IgD-negative memory B cell (primary cell): ENCODE measurements around the gene C6orf58. TPM values are rescaled to one million over a fixed set of nuclear protein-coding genes. Genes with fewer than 3 reads are reported as not detected.
"Not testable (repeated sequence)": the region's sequence is repeated elsewhere in the genome, so short reads cannot be mapped to it uniquely, and the experiment has no call there.

Experiments used
- H3K27ac Mint-ChIP-seq, 3 donors: one replicate each; pipeline ENCODE4 v1.8.0; 2020 to 2022; ENCODE audit warnings: mild to moderate bottlenecking in 3 of 3, mixed read lengths in 3 of 3, moderate library complexity in 1 of 3
- H3K27me3 Mint-ChIP-seq: one replicate; pipeline ENCODE4 v1.8.0; 2021; ENCODE audit warnings: mixed read lengths
- H3K36me3 Mint-ChIP-seq: one replicate; pipeline ENCODE4 v1.8.0; 2020; ENCODE audit warnings: mild to moderate bottlenecking, mixed read lengths
- H3K4me1 Mint-ChIP-seq, 3 donors: one replicate each; pipeline ENCODE4 v1.8.0; 2020 to 2022; ENCODE audit warnings: mixed read lengths in 3 of 3, mild to moderate bottlenecking in 1 of 3
- H3K4me3 Mint-ChIP-seq, 4 donors: one replicate each; pipeline ENCODE4 v1.8.0; 2020 to 2022; ENCODE audit warnings: mild to moderate bottlenecking in 4 of 4, mixed read lengths in 4 of 4, moderate library complexity in 3 of 4
- H3K9me3 Mint-ChIP-seq, 3 donors: one replicate each; pipeline ENCODE4 v1.8.0; 2020 to 2021; ENCODE audit warnings: mixed read lengths in 3 of 3, mild to moderate bottlenecking in 1 of 3
- polyA plus RNA-seq: library from polyadenylated mRNA; unstranded; fragments of 300-500 nt; fragmentation: Illumina TruSeq; gene quantifications from one replicate; pipeline ENCODE4 v1.2.3, GENCODE V29; 2021

Gene C6orf58
- polyA plus RNA-seq, 1 donor from 2014 or later: not detected

- H3K36me3 Mint-ChIP-seq: no peaks in the 10 kb centered on the region
- H3K4me3 Mint-ChIP-seq: no peak overlapping the region
- H3K9me3 Mint-ChIP-seq: no peaks in the 10 kb centered on the region
- H3K27ac Mint-ChIP-seq: no peak overlapping the region
- H3K4me1 Mint-ChIP-seq: no peaks in the 10 kb centered on the region
- no peaks in the 10 kb centered on the region for H3K27me3 Mint-ChIP-seq
These were observed 1.9 kb downstream of the C6orf58 start for GRCh38 chr6:127578900-127579299.

- Mint-ChIP-seq H3K27ac (no peak overlapping the region), H3K4me3 (no peak overlapping the region), H3K9me3 (no peaks in the 10 kb centered on the region), H3K27me3 (no peaks in the 10 kb centered on the region), H3K36me3 (no peaks in the 10 kb centered on the region), H3K4me1 (no peaks in the 10 kb centered on the region)
These were observed 4.6 kb downstream of the C6orf58 start for GRCh38 chr6:127581576-127581975.

GRCh38 chr6:127582777-127583462 lies 5.9 kb downstream of the C6orf58 start:
- Mint-ChIP-seq H3K4me1 (no peaks in the 10 kb centered on the region), H3K9me3 (no peaks in the 10 kb centered on the region), H3K27me3 (no peaks in the 10 kb centered on the region), H3K27ac (no peak overlapping the region), H3K4me3 (no peak overlapping the region), H3K36me3 (no peaks in the 10 kb centered on the region)

- Mint-ChIP-seq H3K27me3 (no peaks in the 10 kb centered on the region), H3K27ac (no peak overlapping the region), H3K36me3 (no peaks in the 10 kb centered on the region)
These were observed 8.1 kb downstream of the C6orf58 start for GRCh38 chr6:127585123-127585522.

GRCh38 chr6:127586372-127586771 lies 9.4 kb downstream of the C6orf58 start:
- Mint-ChIP-seq H3K27me3 (no peaks in the 10 kb centered on the region), H3K27ac (no peak overlapping the region), H3K9me3 (no peaks in the 10 kb centered on the region), H3K36me3 (no peaks in the 10 kb centered on the region), H3K4me3 (no peak overlapping the region), H3K4me1 (no peaks in the 10 kb centered on the region)

More at GRCh38 chr6:127585123-127585522, 8.1 kb downstream of the C6orf58 start:
- no peaks in the 10 kb centered on the region for H3K4me1 Mint-ChIP-seq
- H3K9me3 Mint-ChIP-seq: no peaks in the 10 kb centered on the region
- H3K4me3 Mint-ChIP-seq: no peak overlapping the region

- Mint-ChIP-seq H3K27ac (no peak overlapping the region), H3K36me3 (no peaks in the 10 kb centered on the region), H3K4me3 (no peak overlapping the region), H3K27me3 (no peaks in the 10 kb centered on the region), H3K4me1 (no peaks in the 10 kb centered on the region), H3K9me3 (no peaks in the 10 kb centered on the region)
These were observed 10.9 kb downstream of the C6orf58 start for GRCh38 chr6:127587875-127588274.

- Mint-ChIP-seq H3K9me3 (no peaks in the 10 kb centered on the region), H3K36me3 (no peaks in the 10 kb centered on the region), H3K27me3 (peaks cover 3% of the 10 kb centered on the region), H3K27ac (no peak overlapping the region), H3K4me1 (no peaks in the 10 kb centered on the region), H3K4me3 (no peak overlapping the region)
These were observed 12.2 kb downstream of the C6orf58 start for GRCh38 chr6:127589135-127589534.

- H3K36me3 Mint-ChIP-seq: no peaks in the 10 kb centered on the region
- peaks cover 3% of the 10 kb centered on the region for H3K27me3 Mint-ChIP-seq
- no peaks in the 10 kb centered on the region for H3K4me1 Mint-ChIP-seq
- H3K27ac Mint-ChIP-seq: no peak overlapping the region
- H3K4me3 Mint-ChIP-seq: no peak overlapping the region
- H3K9me3 Mint-ChIP-seq: no peaks in the 10 kb centered on the region
These were observed 13.4 kb downstream of the C6orf58 start for GRCh38 chr6:127590344-127590743.

GRCh38 chr6:127592964-127593363 lies 16.0 kb downstream of the C6orf58 start:
- H3K4me1 Mint-ChIP-seq: no peaks in the 10 kb centered on the region
- no peaks in the 10 kb centered on the region for H3K36me3 Mint-ChIP-seq
- peaks cover 3% of the 10 kb centered on the region for H3K27me3 Mint-ChIP-seq
- H3K4me3 Mint-ChIP-seq: no peak overlapping the region
- no peak overlapping the region for H3K27ac Mint-ChIP-seq
- no peaks in the 10 kb centered on the region for H3K9me3 Mint-ChIP-seq

GRCh38 chr6:127593456-127593855 lies 16.5 kb downstream of the C6orf58 start:
- not testable (repeated sequence) for H3K27ac Mint-ChIP-seq, H3K4me1 Mint-ChIP-seq, H3K9me3 Mint-ChIP-seq, H3K27me3 Mint-ChIP-seq, H3K36me3 Mint-ChIP-seq, H3K4me3 Mint-ChIP-seq

GRCh38 chr6:127606131-127606562 lies 29.2 kb downstream of the C6orf58 start:
- H3K9me3 Mint-ChIP-seq: peaks cover 0 to 5% (median 4%) of the 10 kb centered on the region in 3 donors
- no peak overlapping the region for H3K4me3 Mint-ChIP-seq
- peaks cover 2% of the 10 kb centered on the region for H3K27me3 Mint-ChIP-seq
- no peak overlapping the region for H3K27ac Mint-ChIP-seq
- peaks cover 2% of the 10 kb centered on the region for H3K36me3 Mint-ChIP-seq
- H3K4me1 Mint-ChIP-seq: no peaks in the 10 kb centered on the region

- Mint-ChIP-seq H3K27ac (no peak overlapping the region), H3K4me3 (no peak overlapping the region)
These were observed 31.7 kb downstream of the C6orf58 start for GRCh38 chr6:127608554-127609270.

GRCh38 chr6:127618729-127619128 lies 41.8 kb downstream of the C6orf58 start:
- Mint-ChIP-seq H3K9me3 (peaks cover 0 to 3% (median 0%) of the 10 kb centered on the region in 3 donors), H3K4me1 (no peaks in the 10 kb centered on the region), H3K36me3 (peaks cover 4% of the 10 kb centered on the region), H3K27me3 (no peaks in the 10 kb centered on the region), H3K4me3 (no peak overlapping the region), H3K27ac (no peak overlapping the region)

More at GRCh38 chr6:127608554-127609270, 31.7 kb downstream of the C6orf58 start:
- Mint-ChIP-seq H3K36me3 (no peaks in the 10 kb centered on the region), H3K9me3 (no peaks in the 10 kb centered on the region), H3K4me1 (no peaks in the 10 kb centered on the region), H3K27me3 (peaks cover 2% of the 10 kb centered on the region)

GRCh38 chr6:127630800-127631199 lies 53.8 kb downstream of the C6orf58 start:
- H3K27me3 Mint-ChIP-seq: no peaks in the 10 kb centered on the region
- H3K36me3 Mint-ChIP-seq: peaks cover 2% of the 10 kb centered on the region
- no peaks in the 10 kb centered on the region for H3K9me3 Mint-ChIP-seq
- no peak overlapping the region for H3K27ac Mint-ChIP-seq
- H3K4me3 Mint-ChIP-seq: no peak overlapping the region
- H3K4me1 Mint-ChIP-seq: no peaks in the 10 kb centered on the region

GRCh38 chr6:127634178-127634577 lies 57.2 kb downstream of the C6orf58 start:
- Mint-ChIP-seq H3K4me3 (no peak overlapping the region), H3K27me3 (no peaks in the 10 kb centered on the region), H3K4me1 (no peaks in the 10 kb centered on the region), H3K9me3 (no peaks in the 10 kb centered on the region), H3K27ac (no peak overlapping the region), H3K36me3 (peaks cover 2% of the 10 kb centered on the region)

GRCh38 chr6:127635091-127635490 lies 58.1 kb downstream of the C6orf58 start:
- Mint-ChIP-seq H3K4me1 (no peaks in the 10 kb centered on the region), H3K36me3 (peaks cover 2% of the 10 kb centered on the region), H3K9me3 (no peaks in the 10 kb centered on the region), H3K4me3 (no peak overlapping the region), H3K27me3 (no peaks in the 10 kb centered on the region), H3K27ac (no peak overlapping the region)
